NCI-H1694 treated with DMSO at 0.1 percent for 48 hours (cell line): ENCODE data around the gene SLC48A1.

ENCODE experiments used
- DNase-seq: peaks from one replicate; lab custom pipeline; 2025; lab: John Stamatoyannopoulos, UW

Gene SLC48A1

DNA sequence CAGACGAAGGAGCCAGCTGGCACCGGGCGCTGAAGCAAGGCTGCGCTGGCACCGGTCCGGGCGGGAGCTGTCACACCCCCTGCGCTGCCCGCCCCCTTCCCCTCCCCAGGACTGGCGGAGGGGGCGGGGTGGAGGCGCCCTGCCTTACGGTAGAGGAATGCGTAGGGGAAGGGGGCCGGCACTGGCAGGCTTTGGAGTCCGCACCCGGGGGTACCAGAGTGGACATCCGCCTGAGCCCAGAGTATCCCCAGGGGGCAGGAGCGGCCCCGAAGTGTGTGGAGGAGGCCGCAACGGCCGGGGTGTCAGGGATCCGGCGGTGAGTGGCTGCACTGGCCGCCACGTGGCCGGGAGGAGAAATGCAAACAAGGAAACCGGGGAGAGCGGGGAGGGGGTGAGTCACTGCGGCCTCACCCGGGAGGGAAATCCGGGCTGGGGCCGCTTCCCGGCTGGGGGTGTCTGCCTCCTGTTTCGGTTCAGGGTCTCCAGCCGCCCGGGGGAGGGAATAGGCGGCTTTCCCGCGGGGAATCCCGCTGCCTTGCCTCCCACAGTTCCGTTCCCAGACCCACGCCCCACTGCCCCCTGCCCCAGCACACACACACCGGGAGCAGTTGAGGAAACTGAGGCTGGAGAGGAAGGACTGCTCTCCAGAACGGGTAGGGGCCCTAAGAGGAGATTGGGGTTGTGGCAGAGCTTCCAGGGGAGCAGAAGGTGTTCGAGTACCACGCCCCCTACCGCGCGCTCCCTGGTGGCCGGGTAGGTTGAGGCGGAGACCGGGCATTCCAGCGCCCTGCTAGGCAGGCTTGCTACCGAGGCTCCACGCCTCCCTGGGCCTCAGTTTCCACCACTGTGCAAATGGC is 14.0 kb upstream of the SLC48A1 start, which contains the start of gene RAPGEF3:
Gene RAPGEF3, minus strand, starts transcription at position 47 of the 857 bp plus-strand sequence. CDS start 324 bp downstream, outside the sequence.
- peak; percentile 29 for DNase-seq

DNA sequence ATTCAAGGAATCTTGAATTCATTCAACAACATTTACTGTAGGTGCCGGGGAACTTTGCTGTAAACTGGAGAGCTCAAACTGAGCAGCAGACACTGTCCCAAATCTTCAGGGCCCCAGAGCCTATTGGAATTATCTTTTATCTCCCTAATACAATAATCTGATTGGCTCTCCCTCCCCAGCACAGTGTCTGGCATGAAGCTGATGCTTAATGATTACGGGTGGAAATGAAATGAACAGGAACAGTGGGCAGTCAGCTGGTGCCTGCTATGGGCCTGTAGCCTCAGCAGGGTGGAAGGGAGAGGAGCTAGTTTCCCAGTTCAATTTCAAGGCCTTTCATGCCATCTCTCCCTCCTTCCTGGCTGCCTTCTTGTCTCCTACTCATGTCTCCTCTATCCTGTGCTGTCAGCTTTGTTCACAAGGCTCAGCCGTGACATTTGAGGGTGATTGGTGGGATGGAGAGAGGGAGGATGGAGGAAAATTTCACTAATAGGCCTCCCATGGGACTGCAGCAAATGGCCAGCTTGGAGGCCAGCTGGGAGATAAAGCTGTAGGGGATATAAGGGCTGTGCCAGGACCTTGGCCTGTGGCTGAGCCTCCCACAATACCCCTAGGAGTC is 10.1 kb upstream of the SLC48A1 start:
- DNase-seq: no peak

DNA sequence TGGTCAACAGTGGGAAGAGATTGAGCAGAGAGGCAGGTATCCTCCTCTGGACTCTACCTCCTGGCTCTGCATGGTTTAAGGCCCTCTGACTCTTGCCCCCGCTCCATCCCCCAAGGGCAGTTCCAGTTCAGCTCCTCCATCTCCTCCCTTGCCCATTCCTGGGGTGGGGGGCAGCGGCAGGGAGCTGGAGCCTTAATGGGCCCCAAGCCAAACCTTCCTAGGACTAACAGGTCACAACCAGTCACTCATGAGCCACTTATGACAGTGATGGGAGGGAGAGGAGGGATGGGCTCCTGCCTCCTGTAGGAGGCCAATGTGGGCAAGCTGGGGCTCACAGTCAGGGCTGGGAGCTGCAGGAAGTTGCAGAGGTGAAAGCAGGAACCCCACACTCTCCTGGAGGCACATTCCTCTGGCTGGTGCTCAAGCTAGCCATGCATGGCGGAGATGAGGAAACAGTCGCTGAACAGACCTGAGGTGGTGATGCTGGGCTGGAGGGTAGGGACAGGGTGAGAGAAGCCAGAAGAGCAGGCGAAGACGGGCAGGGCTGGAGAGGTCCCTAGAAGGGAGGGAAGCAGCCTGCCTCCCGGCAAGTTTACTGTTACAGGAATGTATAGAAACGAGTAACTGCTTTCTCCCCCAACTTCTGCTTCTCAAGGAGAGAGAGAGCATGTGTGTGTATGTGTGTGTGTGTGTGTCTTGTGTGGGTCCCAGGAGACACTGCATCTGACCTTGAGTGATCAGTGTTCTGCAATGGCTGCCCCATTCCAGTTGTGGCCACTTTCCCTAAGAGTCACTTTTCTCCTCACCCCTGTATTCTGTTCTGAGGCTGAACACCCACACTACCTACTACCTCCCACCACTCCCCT is 9.3 kb upstream of the SLC48A1 start:
- DNase-seq: no peak

DNA sequence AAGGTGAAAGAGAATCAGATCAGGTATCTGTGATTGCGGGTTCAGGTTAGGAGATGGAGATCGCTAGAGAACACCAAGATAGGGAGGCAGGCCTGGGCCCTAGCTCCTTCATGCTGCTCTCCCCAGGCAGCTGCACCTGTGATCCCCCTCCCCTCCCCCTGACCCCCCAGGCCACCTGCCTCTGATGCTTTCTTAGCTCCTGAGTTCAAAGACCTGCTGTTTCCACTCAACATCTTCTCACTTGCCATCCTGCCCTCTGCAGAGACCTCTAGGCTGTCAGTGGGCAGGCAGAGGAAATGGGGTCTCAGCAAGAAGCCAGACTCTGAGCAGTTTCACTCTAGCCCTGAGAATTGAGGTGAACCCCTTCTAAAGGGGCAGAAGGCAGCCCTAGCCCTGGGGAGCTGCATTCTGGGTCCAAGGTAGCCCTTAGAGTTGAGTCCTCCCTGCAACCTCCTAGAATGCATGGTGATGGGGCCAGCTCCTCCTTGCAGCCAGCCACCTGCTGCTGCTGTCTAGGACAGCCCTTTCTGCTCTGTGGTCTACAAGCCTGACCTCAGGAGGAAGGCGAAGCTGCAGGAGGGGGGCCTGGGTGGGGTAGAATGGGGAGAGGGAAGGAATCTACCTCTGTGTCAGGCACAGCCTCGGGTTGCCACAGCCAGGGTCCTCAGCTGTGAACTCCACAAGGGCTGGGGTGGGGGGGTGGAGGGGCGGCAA is 6.4 kb upstream of the SLC48A1 start:
- DNase-seq: no peak

DNA sequence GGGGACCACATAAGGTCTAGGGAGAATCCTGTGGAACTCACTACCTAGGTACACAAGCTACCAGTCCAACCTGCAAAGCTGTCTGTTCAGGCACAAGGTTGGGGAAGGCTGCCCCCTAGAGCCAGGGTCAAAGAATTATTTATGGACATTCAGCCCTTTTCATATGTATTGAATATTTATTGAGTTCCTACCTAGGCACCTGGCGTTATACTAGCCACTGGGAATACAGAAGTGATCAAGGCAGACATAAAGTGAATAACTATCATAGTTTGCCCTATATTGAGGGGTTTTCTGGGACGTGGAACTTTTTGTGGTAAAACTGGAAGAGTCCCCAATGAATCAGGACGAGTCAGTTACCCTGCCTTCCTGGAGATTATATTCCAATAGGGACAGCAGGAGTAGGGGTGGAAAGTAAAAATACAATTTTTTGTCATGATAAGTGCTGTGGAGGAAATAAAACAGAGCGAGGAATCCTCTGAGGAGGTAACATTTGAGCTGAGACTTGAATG is 5.8 kb upstream of the SLC48A1 start:
- peak; percentile 34 for DNase-seq

DNA sequence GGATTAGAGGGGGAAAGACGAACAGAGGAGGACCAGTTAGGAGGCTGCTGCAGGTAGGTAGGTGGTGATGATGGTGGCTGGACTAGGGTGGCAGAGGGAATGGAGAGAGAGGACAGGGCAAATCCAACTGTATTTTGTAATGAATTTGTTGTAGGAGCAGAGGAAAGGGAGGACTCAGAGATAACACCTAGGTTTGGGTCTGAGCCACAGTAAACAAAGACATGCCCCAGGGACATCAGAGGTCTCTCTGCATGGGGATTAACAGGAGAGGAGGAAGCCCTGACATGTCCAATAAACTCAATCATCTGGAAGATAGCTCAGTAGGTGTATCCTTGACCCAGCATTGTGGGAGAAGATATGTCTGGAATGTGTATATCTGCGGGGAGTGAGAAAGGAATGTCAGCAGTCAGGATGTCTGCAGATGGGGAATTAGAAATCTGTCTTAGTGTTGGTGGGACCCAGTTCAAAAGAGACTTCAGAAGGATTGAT is 4.7 kb upstream of the SLC48A1 start:
- no peak for DNase-seq

DNA sequence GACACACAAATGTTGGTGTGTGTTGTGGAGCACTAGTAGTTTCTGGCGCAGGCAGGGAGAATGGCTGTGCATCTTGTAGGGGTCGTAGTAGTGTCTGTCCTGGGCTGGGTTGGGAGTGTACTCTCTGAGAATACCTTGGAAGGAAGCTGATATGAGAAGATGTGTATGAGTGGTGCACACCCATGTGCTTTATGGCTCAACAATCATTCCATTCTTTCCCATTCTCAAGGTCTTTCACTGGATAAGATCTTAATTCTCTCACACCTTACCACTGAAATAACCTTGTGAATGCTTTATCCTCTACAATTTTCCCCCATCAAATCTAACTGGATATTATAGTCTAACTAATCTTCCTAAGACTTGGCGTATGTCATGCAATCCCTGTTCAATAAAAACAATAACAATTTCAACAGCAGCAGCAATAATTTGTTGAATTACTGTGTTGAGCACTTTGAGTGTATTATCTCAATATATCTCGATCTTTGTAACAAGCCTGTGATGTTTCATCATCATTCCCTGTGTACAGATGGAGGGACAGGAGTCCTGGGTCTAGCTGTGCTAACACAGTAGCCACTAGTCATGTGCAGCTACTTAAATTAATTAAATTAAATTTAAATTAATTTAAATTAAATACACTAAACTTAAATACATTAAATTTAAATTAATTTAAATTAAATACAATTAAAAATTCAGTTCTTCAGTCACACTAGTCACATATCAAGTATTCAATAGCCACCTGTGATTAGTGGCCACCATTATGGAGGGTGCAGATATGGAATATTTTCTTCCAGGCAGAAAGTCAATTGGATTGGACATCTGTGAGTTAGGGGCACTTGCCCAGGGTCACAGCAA is 3.6 kb upstream of the SLC48A1 start:
- no peak for DNase-seq

DNA sequence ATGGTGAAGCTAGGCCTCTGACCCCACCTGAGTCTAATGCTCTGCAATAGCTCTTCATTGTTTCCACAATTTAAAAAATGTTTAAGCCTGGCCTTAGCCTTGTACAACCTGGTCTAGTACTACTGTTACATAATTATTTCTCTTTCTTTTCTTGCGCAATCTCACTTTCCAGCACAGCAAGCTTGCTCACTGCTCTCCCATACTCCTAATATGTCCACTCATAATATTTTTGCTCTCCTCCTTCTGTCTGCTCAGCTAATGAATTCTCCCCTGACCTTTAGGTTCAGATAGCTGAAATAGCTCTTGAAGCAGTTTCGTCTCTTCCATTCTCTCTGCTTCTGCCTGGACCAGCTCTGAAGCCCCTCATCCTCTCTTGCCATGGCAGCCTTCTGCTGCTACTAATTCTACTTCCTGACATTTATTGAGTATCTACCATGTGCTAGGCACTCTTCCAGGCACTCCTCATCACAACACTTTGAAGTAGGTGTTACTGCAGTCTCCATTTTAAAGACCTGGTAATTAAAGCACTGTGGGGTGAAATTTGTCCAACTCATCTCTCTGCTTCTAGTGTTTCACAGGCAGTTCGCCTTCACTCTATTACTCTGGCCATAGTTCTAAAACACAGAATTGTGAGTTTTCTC is 2.8 kb upstream of the SLC48A1 start:
- no peak for DNase-seq

DNA sequence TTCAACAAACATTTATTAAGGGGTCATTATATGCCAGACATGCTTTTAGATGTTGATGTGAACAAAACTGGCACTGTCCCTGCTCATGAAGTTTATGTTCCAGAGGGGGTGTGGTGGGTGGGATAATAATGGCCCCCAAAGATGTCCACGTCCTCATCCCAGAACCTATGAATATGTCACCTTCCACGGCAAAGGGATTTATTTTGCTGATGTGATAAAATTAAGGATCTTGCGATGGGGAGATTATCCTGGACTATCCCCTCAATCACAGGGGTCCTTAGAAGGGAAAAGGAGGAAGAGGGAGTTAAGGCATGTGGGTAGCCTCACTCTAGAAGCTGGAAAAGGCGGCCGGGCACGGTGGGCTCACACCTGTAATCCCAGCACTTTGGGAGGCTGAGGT is 1.7 kb upstream of the SLC48A1 start:
- no peak for DNase-seq

DNA sequence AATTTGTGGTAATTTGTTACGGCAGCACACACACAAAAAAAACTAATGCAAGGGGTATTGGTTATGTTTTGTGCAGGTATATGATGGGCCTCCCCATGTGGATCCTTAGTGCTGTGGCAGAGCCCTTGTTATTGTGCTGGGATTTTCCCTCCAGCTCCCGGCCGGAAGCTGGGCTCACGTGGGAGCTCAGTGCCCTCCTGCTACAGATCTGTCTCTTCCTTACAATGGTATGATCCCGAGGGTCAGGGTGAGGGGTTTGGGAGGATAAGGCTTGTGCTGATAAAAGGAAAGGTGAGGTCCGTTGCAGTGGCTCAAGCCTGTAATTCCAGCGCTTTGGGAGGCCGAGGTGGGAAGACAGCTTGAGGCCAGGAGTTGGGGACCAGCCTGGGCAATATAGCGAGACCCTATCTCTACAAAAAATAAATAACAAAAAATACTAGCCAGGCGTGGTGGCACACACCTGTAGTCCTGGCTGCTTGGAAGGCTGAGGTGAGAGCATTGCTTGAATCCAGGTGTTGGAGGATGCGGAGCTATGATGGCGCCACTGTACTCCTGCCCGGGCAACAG is 861 bp upstream of the SLC48A1 start:
- DNase-seq: no peak

DNA sequence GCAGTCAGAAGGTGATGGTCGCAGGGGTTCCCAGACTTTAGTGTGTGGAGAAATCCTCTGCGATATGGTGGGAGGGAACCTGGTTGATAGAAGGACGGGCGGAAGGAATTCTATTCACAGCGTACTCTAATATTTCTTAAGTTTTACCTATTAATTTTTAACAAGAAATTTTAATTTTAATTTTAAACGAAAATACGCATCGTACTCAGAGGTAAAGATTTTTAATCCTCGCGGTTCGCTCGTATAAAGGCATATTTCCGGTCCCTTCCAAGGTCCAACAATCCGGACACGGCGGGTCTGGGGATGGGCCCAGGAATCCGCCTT is 338 bp upstream of the SLC48A1 start:
- DNase-seq: no peak

DNA sequence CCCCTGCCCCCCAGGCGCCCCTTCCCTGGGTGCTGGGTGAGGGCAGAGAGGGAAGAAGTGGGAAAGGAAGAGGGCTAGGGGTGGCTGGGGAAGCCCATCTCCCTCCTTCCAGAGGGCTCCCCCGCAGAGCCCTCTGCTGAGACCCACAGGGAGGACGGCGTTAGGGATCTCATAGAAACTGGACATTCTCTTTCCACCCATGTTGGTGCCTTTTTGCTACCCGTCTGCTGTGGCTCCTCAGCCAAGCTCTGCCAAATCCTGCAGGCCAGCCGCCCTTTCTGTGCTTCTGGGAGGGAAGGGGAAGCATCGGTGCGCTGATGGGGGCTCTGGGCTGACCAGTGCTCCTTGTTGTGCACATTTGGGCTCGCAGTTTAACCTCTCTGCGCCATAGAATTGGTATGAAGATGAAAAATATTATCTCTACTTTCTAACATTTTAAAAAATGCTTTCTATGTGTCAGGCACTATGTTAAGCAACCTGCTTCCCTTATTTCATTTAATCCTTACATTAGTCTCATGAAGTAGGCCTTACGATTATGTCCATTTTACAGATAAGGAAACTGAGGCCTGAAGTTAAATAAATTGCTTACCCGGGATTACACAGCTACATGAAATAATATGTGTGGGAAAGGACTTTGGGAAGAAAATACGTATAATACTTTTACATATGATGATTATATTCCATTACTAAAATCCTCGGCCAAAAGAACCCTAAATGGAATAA is 981 bp downstream of the SLC48A1 start:
- no peak for DNase-seq

DNA sequence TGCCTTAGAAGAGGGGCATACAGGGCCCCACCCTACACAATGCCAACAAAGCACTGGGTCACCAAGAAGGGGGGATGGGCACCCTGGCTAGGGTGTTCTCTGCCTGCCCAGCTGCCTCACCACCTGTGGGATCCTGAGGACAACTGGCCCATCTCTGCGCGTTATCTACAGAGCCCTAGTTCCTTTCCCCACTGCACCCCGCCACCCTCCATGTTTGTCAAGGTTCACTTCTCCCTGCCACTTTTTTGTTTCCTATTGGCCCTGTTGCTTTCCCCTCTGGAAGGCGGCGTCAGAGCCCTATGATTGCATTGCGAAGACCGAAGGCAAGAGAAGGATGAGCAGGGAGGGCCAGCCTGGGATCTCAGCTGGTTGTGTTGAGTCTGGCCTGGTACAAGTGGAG is 1.6 kb downstream of the SLC48A1 start:
- DNase-seq: no peak

DNA sequence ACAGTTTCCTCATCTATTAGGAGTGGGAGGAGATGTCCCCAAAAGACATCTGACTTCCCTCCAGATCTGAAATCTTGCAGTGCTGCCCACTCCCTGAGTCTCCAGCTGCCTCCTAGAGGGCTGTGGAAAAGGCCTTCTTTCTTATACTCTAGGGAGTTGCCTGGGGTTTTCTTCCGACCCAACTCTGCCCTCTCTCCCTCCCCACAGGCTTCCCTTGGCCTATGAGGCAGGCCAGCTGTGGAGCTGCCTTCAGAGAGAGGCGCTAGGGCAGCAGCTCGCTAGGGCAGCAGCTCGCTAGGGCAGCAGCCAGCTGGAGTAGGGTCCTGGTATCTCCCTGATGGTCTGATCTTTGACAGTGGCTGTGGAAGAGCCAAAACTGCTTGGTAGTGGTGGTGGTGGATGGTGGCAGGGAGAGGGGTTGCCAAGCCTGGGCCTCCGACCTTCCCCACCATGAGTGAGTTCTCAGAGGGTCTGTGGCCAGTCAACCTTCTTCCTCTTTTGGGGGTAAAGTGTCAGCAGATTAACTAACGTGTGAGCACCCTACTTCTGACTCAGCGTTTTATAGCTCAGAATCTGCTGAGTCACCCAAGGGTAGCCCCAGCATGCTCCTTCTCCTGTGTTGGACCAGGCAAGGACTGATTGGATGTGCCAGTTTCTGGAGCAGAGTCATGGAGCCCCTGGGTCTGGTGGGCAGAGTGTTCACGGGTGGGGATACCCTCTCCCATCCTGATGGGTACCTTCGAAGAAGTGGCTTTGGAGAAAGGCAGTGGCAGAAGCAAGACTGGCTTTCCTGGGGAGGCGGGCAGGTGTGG is 2.3 kb downstream of the SLC48A1 start:
- no peak for DNase-seq

DNA sequence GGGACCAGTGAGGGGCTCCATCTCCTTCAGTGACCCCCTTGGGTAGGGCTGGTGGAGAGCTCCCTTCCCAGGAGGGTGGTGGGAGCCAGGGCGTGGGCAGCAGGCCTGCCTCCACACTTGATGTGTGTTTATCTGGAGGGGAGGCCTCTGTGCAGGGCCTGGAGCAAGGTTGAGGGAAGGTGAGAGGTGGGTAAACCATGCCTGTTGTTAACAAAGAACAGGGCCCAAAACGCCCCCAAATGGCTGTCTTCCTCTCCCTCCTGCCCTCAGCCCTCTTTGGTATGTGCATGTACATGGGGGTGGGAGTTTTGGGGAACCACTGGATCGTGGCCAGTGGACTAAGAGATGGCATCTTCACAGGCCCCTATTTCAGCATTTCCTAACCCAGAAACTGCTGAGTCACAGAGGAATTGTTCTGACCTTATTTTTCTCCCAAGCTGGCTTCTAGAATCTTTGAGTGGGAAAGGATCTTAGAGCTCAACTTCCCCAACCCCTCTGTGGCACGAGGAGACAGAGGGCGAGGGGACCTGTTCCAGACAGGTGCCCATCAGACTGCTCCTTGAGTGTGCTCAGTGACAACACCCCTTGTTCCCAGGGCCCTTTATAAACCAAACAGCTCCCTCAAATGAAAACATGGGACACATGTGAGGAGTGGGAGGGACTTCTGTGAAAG is 3.6 kb downstream of the SLC48A1 start:
- no peak for DNase-seq

DNA sequence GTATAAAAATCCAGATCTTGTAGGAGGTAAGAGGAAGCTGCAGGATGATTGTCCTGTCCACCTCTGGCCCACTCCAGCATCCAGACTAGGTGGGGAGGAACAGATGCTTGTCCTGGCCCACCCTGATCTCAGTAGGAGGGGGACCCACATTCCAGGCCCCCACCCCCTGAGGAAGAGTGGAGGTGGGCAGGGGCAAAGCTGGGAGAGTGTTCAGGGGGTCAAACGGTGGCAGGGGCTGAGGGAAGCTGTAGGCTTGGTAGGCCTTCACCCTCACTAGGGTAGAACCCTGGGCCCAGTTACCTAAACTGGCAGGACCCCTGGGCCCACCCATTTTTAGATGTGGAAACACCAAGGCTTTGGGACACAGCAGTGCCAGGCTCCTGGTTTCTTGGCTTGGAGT is 4.1 kb downstream of the SLC48A1 start:
- no peak for DNase-seq

DNA sequence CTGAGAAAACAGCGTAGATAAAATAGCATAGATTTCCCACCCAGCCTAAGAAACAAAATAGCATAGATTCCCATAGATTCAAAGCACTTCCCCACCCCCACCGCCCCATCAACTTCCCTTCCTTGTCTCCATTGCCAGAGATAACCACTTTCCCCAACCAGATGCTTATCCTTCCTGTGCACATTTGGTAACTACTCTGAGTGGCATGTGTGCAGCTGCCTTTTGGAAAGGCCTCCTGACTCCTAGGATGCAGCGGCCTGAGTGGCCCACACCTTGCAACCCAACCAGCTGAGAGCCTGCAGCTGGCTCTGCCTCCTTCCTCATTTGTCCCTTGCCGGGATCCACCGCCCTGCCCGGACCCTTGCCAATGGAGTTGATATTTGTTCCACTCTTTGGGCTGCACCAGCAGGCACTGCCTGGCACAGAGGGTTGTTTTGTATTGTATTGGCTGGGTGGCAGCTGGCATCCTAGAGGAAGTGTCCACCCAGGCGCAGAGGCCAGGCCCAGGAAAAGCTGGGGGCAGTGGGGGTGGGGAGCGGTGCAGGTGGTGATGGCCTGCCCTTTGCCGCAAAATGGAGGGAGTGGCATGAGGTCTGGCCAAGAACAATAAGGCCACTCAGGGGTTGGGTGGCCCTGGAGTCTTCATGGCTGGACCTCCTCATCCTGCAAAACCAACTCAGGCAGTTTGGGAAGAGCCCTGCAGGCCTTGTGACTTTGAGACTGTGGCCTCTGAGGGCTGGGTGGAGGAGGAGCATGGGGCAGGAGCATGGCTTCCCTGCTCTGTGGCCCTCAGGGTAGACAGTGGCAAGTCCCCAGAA is 4.9 kb downstream of the SLC48A1 start:
- peak; percentile 37 for DNase-seq
